ENCODE measurements around the gene TMEM213.

DNA sequence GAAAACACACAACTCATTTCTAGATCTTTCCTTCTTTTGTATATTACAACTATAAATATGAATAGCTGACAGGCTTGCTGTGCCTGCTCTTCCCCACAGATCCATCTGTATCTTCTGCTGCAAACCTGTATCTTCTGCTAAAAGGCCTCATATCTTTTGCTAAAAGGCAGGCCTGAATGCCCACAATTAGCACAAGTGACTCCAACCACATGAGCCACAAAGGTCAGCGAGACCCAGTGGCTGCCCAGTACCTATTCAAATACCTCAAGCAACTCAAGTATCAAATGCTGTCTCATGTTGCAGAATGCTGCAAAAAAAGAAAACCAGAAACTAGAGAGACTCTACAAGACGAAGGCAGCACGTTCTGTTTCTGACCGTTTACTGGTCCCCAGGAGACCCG is 54.7 kb downstream of the TMEM213 start:
- TF ChIP-seq MXD4 (CRISPR knock-in tag; IDR thresholded peaks at IDR 0.05; ENCODE audit: borderline replicate concordance) (no peak), RELA (CRISPR knock-in tag; IDR thresholded peaks at IDR 0.05; ENCODE audit: borderline replicate concordance) (no peak)
- TF ChIP-seq, protein P1, sequence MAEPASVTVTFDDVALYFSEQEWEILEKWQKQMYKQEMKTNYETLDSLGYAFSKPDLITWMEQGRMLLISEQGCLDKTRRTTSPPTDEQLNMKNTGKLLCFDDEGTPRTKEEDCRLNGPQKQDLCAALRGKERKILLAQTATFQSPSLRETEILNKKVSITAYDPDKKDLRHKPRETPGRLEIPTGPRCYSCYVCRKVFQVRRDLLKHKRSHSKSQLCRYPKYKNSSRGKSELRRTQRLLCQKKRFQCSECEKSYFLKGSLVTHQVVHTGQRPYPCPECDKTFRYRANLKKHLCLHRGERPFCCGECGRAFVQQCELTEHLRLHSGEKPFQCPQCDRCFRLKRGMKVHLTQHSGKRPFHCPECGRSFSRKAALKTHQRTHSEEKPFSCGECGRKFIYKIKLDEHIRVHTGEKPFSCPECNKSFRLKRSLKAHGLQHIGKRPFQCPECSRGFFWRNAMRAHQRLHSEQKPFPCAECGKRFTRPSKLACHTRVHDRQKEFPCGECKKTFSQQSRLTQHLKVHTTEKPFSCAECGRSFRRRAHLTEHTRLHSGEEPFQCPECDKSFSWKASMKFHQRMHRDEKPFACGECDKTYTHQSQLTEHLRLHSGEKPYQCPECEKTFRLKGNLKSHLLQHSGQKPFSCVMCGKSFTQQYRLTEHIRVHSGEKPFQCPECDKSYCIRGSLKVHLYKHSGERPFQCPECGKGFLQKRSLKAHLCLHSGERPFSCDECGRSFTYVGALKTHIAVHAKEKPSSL (CRISPR knock-in tag; conservative IDR thresholded peaks at IDR 0.05), result no peak

Data from WTC11 (cell line).